Stimulated activated CD8-positive, alpha-beta memory T cell treated with anti-CD3 and anti-CD28 coated beads, Interleukin-15, amount 100 ng/mL, for 24 hours (primary cell): ENCODE data around the gene PGM3.

ENCODE experiments used
- DNase-seq: peaks from one replicate; pipeline ENCODE4 v3.0.0-alpha.2; 2020; ENCODE audit warnings: low read depth

PGM3 gene

GRCh38 chr6:83117802-83118201 lies 75.3 kb downstream of the PGM3 start:
- DNase-seq = no peak
